RKO (cell line): Measurements from ENCODE around the gene APLP2.

ENCODE experiments used
- DNase-seq: peaks from one replicate; pipeline ENCODE4 v3.0.0-alpha.2; 2016; ENCODE audit warnings: low spot score

APLP2 gene

GRCh38 chr11:130118636-130119387, 49.1 kb downstream of the APLP2 start:
- DNase-seq, result no peak

DNA sequence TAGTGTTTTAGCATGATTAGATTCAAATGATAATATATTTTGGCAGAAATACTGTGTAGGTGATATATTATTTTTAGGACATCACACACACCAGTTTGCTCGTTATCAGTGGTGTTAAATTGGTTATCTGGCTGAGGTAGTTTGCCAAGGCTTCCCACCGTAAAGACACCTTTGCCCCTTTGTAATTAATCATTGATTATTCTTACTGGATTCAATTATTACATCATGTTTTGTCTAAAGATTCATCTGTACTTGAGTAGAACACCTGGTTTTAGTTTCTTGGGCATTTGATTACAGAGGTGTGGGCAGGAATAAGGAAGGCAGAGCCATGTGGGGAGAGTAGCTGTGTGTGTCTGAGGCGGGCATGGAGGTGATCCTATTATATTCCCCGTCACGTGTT, 50.4 kb downstream of the APLP2 start:
- DNase-seq, result no peak

- peak; percentile 19 for DNase-seq
These were observed 51.8 kb downstream of the APLP2 start for GRCh38 chr11:130121445-130121978.

DNA sequence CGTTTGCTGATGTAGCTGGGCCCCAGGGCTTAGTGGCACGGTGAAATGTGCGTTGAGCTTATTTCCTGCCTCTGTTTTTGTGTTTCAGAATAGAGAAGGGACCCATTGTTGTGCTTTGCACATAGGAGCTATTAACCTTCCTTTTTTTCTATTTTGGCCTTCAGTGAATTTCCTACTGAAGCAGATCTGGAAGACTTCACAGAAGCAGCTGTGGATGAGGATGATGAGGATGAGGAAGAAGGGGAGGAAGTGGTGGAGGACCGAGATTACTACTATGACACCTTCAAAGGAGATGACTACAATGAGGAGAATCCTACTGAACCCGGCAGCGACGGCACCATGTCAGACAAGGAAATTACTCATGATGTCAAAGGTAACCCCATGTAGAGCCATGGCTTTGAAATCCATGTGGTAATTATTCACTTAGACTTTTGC, 52.5 kb downstream of the APLP2 start:
- no peak for DNase-seq

DNA sequence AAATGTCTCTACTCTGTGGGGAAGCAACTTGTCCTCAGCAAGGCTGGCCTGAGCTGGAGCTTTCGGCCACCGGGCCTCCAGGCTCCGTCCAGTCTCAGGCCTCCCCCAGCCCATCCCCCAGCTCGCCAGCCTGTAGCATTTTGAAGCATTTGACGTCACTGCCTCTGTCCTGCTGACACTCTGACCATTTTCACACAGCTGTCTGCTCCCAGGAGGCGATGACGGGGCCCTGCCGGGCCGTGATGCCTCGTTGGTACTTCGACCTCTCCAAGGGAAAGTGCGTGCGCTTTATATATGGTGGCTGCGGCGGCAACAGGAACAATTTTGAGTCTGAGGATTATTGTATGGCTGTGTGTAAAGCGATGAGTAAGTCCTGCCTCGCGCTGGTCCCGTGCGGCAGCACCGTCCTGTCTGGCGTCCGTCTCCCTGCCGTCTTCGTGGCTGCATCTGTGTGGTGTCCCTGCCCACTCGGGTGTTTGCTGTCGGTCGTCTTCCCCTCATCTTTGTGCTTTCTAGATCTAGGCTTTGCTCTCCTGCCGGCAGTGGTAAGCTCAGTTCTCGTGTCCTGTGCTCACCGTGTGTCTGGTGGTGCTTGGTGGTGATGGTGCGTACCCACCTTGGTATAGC, 53.8 kb downstream of the APLP2 start:
- no peak for DNase-seq

- peak; percentile 76 for DNase-seq
These were observed 54.4 kb downstream of the APLP2 start for GRCh38 chr11:130124096-130124495.

- no peak for DNase-seq
These were observed 55.9 kb downstream of the APLP2 start for GRCh38 chr11:130125638-130126037.

DNA sequence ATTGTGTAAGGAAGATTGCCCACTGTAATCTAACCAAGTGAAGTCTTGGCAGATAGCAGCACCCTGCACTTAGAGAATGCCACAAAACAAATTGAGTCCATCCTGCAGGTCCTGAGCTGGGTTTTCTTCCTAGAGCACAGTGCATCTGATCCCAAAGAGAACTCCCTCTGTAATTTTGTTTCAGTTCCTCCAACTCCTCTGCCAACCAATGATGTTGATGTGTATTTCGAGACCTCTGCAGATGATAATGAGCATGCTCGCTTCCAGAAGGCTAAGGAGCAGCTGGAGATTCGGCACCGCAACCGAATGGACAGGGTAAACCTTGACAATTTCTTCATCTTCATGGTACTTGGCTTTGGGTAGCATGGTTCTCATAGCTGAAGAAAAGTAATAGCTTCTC, 56.8 kb downstream of the APLP2 start:
- DNase-seq, result no peak

- DNase-seq, result no peak
These were observed 57.8 kb downstream of the APLP2 start for GRCh38 chr11:130127509-130127908.

DNA sequence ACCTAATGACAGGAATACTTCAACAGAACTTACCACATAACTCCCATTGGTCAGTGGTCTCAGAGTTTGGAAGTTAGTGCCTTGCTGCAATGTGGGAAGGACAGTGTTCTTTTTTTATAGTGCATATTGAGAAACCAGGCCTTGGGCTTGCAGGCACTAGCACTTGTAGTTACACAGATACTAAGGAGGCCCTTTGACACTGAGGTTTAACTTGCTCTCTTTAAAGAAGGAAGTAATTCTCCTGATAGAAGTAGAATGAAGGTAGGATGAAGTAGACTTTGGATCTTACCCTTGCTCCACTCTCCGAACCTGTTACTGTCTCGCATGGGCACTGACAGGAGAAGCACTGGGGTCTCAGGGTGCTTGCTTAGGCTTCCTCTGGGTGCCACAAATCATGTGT, 58.9 kb downstream of the APLP2 start:
- DNase-seq, result no peak

DNA sequence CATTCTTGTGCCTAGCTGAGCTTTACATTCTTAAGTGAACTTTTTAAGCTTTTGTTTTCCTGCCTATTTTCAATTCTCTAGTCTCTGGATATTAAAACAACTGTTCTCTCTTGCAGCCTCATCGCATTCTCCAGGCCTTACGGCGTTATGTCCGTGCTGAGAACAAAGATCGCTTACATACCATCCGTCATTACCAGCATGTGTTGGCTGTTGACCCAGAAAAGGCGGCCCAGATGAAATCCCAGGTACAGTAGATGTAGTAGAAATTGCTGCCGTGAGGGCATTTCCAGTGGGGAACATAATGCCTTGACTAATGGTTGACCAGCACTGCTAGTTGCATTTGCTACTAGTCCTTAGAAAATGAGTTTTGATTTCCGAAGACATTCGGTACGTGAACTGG, 60.2 kb downstream of the APLP2 start:
- DNase-seq, result no peak

DNA sequence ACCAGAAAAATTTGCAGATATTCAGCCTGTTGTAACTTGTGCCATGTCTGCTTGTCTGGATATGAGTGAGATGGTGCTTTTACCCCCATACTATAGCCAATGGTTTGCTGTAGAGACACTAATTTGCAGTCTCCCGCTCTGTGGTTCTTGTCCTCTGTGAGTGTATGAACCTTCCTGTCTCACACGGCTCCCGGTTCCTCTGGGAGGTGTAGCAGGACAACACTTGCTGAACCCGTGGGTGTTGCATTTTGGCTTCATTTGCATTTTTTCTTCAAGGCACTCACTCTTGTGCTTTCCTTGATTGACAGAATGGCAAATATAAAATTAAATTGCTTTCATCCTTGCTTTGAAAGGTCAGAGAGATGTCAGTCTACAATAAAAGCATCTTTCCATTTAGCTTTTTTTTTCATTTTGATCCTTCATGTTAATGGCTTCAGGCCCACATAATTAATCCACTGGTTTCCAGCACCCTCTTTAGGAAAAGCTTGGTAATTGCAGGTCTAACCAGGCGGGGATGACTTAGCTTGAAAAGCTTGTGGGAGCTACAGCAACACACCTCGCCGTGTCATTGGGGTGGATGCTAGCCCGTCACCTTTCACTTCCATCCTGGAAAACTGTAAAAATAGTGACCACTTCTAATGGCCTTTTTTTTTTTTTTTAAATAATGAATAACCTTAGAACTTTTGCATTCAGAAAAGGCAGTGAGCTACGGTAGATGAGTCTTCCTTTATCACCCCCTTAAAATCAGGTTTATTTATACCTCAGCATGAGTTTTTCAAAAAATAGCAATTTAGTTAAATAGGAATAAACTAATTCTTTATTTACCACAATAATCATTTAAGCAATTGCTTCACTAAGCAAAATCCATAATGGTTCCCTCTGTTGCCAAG, 62.5 kb downstream of the APLP2 start:
- DNase-seq, result peak; percentile 72

DNA sequence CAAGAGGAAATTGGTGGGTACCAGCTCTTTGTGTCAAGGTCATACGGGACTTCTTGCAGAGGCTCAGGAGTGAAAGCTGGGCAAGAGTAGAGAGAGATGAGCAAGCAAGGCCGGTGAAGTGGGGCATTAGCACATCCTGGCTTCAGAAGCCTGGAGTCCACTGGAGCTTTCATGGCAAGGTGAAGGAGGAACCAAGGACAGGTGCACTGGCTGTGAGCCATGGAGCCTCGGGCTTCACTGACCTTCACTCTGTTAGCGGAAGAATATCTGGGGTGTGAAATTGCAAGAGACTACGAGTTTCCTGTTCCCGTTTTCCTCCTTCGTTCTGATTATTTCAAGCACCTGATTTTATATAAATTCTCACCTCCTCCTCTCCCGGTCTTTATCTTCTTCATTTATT, 64.0 kb downstream of the APLP2 start:
- DNase-seq, result no peak

GRCh38 chr11:130136107-130136506, 66.4 kb downstream of the APLP2 start:
- DNase-seq, result no peak

DNA sequence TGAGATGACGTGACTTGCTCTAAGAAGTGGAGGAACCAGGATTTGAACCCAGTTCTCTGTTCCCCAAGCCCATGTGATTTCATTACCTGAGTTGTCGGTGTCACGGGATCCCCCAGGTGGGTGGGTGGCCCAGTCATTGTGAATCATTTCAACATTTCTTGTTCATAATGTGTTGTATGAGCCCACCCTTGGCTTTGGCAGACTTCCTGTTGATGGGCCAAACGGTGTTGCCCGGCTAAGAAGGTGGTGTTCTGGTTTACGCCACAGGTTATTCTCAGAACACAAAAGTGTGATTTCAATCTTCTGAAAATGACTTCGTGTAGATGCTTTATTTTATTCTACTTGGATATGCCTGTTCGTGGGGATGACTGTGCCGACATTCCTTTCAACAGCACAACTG, 68.3 kb downstream of the APLP2 start:
- no peak for DNase-seq

DNA sequence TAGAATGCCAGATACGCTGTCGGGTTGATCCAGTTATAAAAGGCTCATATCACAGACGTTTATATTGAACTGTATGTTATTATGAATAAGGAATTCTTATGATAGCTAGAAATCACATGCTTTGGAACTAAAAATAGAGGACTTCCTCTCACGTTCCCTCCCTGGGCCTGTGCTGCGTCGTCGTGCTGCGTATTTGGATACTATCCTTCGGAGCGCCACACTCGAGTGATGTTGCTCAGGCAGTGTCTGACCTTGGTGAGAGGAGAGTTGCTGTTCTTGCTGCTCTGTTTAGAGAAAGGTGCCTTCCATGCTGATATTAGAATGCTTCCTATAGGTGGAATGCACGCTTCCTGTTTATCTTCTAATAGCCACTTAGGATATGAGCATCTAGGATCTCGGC, 69.7 kb downstream of the APLP2 start:
- DNase-seq, result no peak

DNA sequence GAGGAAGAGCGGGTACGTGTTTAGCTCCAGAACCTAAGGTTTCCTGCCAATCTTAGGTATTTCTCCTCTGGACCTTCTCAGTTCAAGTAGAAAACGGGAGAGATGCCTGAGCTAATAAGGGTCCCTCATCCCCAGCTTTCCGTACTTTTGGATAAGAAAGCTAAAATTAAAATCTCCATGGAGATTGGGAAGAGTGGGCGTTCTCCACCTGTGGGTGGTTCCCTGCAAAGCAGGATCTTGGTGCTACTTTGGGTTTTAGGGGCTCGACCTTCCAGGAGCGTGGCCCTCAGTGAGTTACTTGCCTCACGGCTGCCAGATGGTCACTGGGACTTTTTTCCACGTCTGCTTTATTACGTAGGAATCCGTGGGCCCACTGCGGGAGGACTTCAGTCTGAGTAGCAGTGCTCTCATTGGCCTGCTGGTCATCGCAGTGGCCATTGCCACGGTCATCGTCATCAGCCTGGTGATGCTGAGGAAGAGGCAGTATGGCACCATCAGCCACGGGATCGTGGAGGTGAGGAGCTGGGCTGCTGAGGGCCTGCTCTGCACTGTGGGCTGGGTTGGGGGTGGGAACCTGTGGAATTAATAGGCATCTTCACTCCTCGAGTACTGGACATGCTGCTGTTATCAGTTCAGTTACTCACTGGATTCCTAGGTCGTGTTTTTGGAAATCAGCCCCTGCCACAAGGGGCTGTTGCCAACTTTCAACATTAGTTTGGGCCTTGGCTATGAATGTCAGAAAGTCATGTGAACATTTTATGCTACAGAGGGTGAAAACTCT, 72.1 kb downstream of the APLP2 start:
- no peak for DNase-seq

DNA sequence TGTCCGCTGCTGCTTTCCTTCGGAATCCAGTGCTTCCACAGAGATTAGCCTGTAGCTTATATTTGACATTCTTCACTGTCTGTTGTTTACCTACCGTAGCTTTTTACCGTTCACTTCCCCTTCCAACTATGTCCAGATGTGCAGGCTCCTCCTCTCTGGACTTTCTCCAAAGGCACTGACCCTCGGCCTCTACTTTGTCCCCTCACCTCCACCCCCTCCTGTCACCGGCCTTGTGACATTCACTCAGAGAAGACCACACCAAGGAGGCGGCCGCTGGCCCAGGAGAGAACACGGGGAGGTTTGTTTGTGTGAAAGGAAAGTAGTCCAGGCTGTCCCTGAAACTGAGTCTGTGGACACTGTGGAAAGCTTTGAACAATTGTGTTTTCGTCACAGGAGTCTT, 74.4 kb downstream of the APLP2 start:
- no peak for DNase-seq

GRCh38 chr11:130144861-130145281, 75.2 kb downstream of the APLP2 start:
- DNase-seq, result no peak

- no peak for DNase-seq
These were observed 75.7 kb downstream of the APLP2 start for GRCh38 chr11:130145311-130145812.

- DNase-seq, result no peak
These were observed 76.5 kb downstream of the APLP2 start for GRCh38 chr11:130145975-130146776.
